Heart left ventricle (tissue), 13 donors: ENCODE data around the gene BEX2.
"Not testable (repeated sequence)": the region's sequence is repeated elsewhere in the genome, so short reads cannot be mapped to it uniquely, and the experiment has no call there.

Experiments used
- CTCF ChIP-seq, 12 donors: fragments of 200-600 bp; sonication (generic) in 4 of 12; IDR thresholded peaks; one replicate each; pipeline versions ENCODE4 v1.5.0 to v1.8.0; 2018 to 2022; ENCODE audit warnings: antibody characterized with exemption in 12 of 12, mild to moderate bottlenecking in 5 of 12
- POLR2A ChIP-seq, 2 donors: fragments of 450-650 bp; IDR thresholded peaks; one replicate each; pipeline ENCODE4 v1.6.1; 2017; ENCODE audit warnings: antibody characterized with exemption in 2 of 2, mild to moderate bottlenecking in 2 of 2, moderate library complexity in 2 of 2
- donor health status: ischemic (EF 13 %, LVEDD 7.1; RV severe dilation, severe dysfunction).
- donor health status: DM: no; HTN: yes; CAD: no.
- donor health status: DM: no; HTN: no; CAD: no.
- donor health status: ischemic (EF 25% LVEDD 6.9; RV normal size, moderate dysfunction).
- donor health status: ischemic (EF 25% LVEDD 5.7; RV mildly dilated, moderate dysfunction).
- donor health status: ischemic (EF 35%, LVEDD 5.7; RV mildly dilated, moderate dysfunction).
- donor health status: nonischemic (EF 11% LVEDD 7.7; RV severe dilation, severe dysfunction).
- donor health status: DM: yes; HTN: yes; CAD: no.
- donor health status: PGD.
- donor health status: ischemic (EF 29% LVEDD 5.4; RV normal size, mild dysfunction).
- donor health status: nonischemic (EF 23%, LVEDD 6.1; RV moderate dilation, normal function).

GRCh38 chrX:103359605-103360004, 48.8 kb upstream of the BEX2 start:
- not testable (repeated sequence) for TF ChIP-seq CTCF, POLR2A (IDR thresholded peaks at IDR 0.05)
